ENCODE results near the gene GFY. TPM values are rescaled to one million over a fixed set of nuclear protein-coding genes. Genes with fewer than 3 reads are reported as not detected.

The GFY gene, protein sequence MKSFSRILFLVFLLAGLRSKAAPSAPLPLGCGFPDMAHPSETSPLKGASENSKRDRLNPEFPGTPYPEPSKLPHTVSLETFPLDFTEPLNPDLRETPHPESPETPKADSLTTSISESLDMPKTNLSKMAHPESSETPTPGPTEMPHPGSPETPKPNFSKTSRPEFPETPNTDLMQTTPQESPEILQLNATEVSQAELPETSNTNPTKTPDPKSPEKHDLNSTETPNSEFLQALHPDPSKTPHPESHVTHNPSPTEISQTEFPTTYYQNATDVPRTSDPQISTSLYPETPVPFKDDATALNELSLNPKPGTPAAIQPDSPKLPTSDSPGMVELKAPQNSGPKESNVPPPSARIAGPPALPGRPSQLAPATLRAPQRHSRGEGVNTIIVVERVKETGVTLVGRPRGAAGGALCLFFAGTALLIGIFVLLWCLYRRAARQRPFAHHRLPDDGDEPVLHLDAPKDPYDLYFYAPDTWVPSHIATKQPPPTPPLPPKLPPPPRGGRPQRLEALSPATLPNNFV
- total RNA-seq: not detected in 2 replicates

GRCh38 chr19:49425178-49425577 lies at the start of gene GFY:
TSS of gene GFY (plus strand) at chr19:49425388. CDS start at chr19:49426431, 1,043 bp downstream.

DNA sequence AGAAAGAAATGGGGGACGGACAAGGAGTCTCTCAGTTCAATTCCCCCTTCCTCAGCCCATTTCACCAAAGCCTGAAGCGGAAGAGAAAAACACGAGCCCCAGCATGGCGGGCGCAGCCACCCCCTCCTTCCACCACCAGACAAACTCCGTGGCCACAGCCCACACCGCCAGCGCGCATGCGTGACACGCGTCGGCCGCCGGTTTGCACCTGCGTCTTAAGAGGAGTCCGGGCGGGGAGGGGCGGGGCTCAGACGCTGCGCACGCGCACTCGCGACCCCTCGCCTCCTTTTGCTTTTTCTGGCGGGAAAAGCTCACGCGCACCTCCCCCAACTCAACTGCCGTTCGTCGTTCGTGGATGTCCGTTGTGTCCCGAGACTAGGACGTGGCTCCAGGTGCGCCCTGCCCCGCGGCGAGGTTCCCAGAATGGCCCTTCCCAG lies 37.2 kb upstream of the GFY start, which contains the start of gene KASH5:
Gene KASH5, plus strand, starts transcription at position 314 of the 437 bp plus-strand sequence. CDS start 2,635 bp downstream, outside the sequence.

DNA sequence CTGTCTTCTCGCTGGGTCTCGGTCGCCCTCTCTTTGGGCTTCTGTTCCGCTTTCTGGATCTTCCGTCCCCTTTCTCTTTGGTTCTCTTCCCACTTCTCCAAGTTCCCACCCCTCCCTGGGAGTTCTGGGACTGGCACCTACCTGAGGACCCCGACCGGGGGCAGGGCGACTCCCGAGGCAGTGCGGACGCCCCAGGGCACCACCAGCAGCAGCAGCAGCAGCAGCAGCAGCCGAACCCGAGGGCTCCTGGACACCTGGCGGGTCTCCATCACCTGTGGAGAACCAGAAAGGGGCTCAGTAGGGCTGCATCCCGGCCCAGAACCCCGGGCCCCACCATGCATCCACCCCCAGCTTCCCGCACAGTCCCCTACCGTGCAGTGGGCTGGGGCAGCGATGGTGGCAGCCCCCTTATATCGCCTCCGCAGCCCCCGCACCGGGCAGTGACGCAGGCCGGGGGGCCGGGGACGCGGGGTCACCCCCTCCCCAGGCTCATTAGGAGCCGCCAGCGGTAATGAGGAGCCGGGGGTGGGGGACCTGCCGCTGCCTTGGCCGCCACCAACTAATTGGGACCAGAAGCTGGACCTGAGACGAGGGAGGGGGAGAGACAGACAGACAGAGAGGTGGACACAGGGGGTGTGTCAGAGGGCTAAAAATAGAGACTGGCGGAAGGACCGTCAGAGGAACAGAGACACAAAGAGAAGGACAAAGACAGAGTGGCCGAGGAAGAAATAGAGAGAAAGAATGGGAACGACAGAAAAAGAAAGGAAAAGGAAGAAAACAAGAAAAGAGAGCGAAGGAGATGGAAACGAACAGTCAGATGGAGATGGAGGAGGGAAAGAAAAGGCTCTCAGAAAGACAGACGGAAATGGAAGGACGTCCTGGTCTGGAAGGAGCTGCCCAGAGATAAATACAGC lies 1.9 kb upstream of the GFY start, which contains the start of gene PTH2:
Gene PTH2, minus strand, starts transcription at position 371 of the 914 bp plus-strand sequence. Its CDS starts 102 bp downstream, at position 269.

DNA sequence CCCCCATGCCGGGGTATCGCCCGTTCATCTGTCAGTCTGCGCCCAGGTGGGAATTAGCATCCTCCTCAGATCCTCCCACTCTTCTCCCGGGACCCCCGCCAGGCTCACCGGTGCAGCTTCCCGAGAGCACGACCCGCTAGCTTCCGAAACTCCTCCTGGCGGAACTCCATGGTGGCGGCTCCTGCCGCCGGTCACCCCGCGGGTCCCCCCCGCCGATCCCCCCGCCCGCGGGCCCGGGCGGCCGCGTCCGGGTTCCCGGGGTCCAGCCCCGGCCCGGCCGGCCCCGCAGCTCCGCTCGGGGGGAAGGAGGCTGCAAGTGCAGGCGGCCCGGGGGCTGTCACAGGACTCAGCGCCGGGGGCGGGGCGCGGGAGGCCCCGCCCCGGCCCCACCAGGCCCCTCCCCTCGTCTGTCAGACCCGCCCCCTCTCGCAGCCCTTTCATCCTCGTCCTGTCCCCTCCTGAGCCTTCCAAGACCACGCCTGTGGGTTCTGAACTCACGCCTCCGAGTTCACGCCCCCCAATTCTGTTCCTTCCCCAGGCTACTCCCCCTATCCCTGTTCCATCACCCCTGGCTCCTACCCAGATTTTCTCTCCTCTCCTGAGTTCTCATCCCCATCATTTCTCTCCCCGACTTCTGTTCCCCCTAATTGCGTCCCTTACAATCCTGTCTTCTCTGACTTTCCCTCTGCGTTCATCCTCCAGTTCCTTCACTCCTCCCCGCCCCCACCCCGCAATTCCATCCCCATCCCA lies 16.2 kb downstream of the GFY start, which contains the start of gene SLC17A7:
Gene SLC17A7, minus strand, starts transcription at position 318 of the 750 bp plus-strand sequence. Its CDS starts 148 bp downstream, at position 170.

GRCh38 chr19:49451430-49452181 lies 26.4 kb downstream of the GFY start, which contains the start of gene PIH1D1:
TSS of gene PIH1D1 (minus strand) at chr19:49451814. CDS start at chr19:49451574, 240 bp downstream.

DNA sequence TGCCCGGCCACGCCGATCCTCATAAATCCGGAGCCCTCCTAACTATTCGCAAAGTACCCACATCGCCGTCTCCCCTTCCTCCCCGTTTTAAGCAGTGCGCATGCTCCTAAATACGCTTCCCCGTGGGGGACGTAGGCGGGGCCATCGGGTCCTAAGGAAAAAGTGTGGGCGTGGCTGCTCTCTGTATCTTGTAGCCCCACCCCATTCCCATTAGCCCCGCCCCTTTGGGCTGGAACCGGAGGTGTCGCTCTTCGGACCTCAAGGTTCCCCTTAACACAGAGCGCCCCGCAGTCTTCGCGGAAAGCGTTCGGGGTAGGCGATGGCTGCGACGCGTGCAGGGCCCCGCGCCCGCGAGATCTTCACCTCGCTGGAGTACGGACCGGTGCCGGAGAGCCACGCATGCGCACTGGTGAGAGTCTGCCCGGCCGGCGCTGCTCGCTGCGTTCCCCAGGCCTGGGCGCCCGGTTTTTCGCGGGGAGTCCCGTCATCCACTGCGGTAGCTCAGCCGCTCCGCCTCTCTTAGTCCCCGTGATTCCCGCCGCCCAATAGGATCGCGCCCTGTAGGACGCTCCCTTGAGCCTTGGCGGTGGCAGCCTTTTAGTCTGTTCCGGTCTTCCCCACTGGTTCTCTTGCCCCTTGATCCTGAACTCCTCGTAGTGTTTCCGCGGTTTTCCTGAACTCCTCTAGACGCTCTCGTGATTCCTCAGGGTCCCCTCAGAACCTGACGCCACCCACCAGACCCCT lies 28.0 kb downstream of the GFY start, which contains the start of gene ALDH16A1:
Gene ALDH16A1, plus strand, starts transcription at position 213 of the 744 bp plus-strand sequence. Its CDS starts 107 bp downstream, at position 320.

GRCh38 chr19:49473868-49474541 lies 48.8 kb downstream of the GFY start, which contains the start of gene FLT3LG:
TSS of gene FLT3LG (plus strand) at chr19:49474215. CDS start at chr19:49474640, 425 bp downstream.

Other genes with a start within 250 kb of the GFY start
- gene SLC6A16, start 100.2 kb upstream of the GFY start, total RNA-seq: under 0.01 and 0.63 TPM in 2 replicates
- gene CD37, start 90.0 kb upstream of the GFY start, total RNA-seq: not detected in 2 replicates
- gene TEAD2, start 63.0 kb upstream of the GFY start, total RNA-seq: 35.9 and 51.0 TPM in 2 replicates
- gene DKKL1, start 61.5 kb upstream of the GFY start, total RNA-seq: 0.31 TPM in 1 of 2 replicates, not detected in the other
- not detected in 2 replicates for gene KASH5, start 37.1 kb upstream of the GFY start, total RNA-seq
- not detected in 2 replicates for gene PTH2, start 1.9 kb upstream of the GFY start, total RNA-seq
- 0.16 and 0.19 TPM in 2 replicates for gene SLC17A7, start 16.1 kb downstream of the GFY start, total RNA-seq
- 110 and 142 TPM in 2 replicates for gene PIH1D1, start 26.4 kb downstream of the GFY start, total RNA-seq
- 30.3 and 50.7 TPM in 2 replicates for gene ALDH16A1, start 27.8 kb downstream of the GFY start, total RNA-seq
- gene FLT3LG, start 48.8 kb downstream of the GFY start, total RNA-seq: 1.3 and 2.0 TPM in 2 replicates
- 2,122 and 2,841 TPM in 2 replicates for gene RPL13A, start 62.2 kb downstream of the GFY start, total RNA-seq
- gene RPS11, start 71.0 kb downstream of the GFY start, total RNA-seq: 2,665 and 3,458 TPM in 2 replicates
- gene FCGRT, start 87.3 kb downstream of the GFY start, total RNA-seq: 60.9 and 92.8 TPM in 2 replicates
- gene RCN3, start 102.6 kb downstream of the GFY start, total RNA-seq: 10.5 and 15.2 TPM in 2 replicates
- 126 and 136 TPM in 2 replicates for gene NOSIP, start 155.2 kb downstream of the GFY start, total RNA-seq
- 2.6 and 3.7 TPM in 2 replicates for gene PRRG2, start 155.9 kb downstream of the GFY start, total RNA-seq
- 2.3 and 4.5 TPM in 2 replicates for gene PRR12, start 165.8 kb downstream of the GFY start, total RNA-seq
- 22.3 and 30.3 TPM in 2 replicates for gene RRAS, start 214.8 kb downstream of the GFY start, total RNA-seq
- 8.3 and 20.1 TPM in 2 replicates for gene SCAF1, start 216.8 kb downstream of the GFY start, total RNA-seq
- 65.2 and 71.7 TPM in 2 replicates for gene IRF3, start 240.5 kb downstream of the GFY start, total RNA-seq
- 4.5 and 7.0 TPM in 2 replicates for gene BCL2L12, start 240.5 kb downstream of the GFY start, total RNA-seq